Effector memory CD8-positive, alpha-beta T cell (primary cell): ENCODE results near the gene NDUFAF8.
"Not testable (repeated sequence)": the region's sequence is repeated elsewhere in the genome, so short reads cannot be mapped to it uniquely, and the experiment has no call there.

Source experiments
- ATAC-seq: fragments of 150-1000 bp; cut with Tn5 transposase; replicated peaks from 2 replicates; pipeline ENCODE4 v1.10.0; 2021; ENCODE audit warnings: mild to moderate bottlenecking, moderate library complexity
- DNase-seq, 3 experiments: peaks; one replicate each; pipeline ENCODE4 v3.0.0; 2021
- H3K27ac Mint-ChIP-seq, 2 donors: one replicate each; pipeline ENCODE4 v1.8.0; 2022; ENCODE audit warnings: mild to moderate bottlenecking in 2 of 2, mixed read lengths in 2 of 2, moderate library complexity in 2 of 2
- H3K27me3 Mint-ChIP-seq, 2 donors: one replicate each; pipeline ENCODE4 v1.8.0; 2022; ENCODE audit warnings: mixed read lengths in 2 of 2
- H3K36me3 Mint-ChIP-seq: one replicate; pipeline ENCODE4 v1.8.0; 2022; ENCODE audit warnings: mild to moderate bottlenecking, moderate library complexity, mixed read lengths; ENCODE audit not compliant: insufficient read depth
- H3K4me1 Mint-ChIP-seq, 2 donors: one replicate each; pipeline ENCODE4 v1.8.0; 2022; ENCODE audit warnings: low read depth in 2 of 2, mixed read lengths in 2 of 2
- H3K4me3 Mint-ChIP-seq, 2 donors: one replicate each; pipeline ENCODE4 v1.8.0; 2022; ENCODE audit warnings: mild to moderate bottlenecking in 2 of 2, mixed read lengths in 2 of 2, moderate library complexity in 2 of 2
- H3K9me3 Mint-ChIP-seq, 2 donors: one replicate each; pipeline ENCODE4 v1.8.0; 2022; ENCODE audit warnings: mixed read lengths in 2 of 2

NDUFAF8 gene

GRCh38 chr17:81222620-81222905, 16.6 kb upstream of the NDUFAF8 start:
- DNase-seq (no peak), ATAC-seq (no peak)
- H3K36me3 Mint-ChIP-seq, result peaks cover 8% of the 10 kb centered on the region
- no peaks in the 10 kb centered on the region for H3K27me3 Mint-ChIP-seq
- H3K9me3 Mint-ChIP-seq, result no peaks in the 10 kb centered on the region
- H3K4me3 Mint-ChIP-seq, result peak overlapping the region; percentile 75 to 81
- H3K4me1 Mint-ChIP-seq, result peaks cover 10 to 16% of the 10 kb centered on the region in 2 donors
- no peak overlapping the region for H3K27ac Mint-ChIP-seq

- Mint-ChIP-seq H3K27me3 (no peaks in the 10 kb centered on the region), H3K4me1 (peaks cover 16 to 19% of the 10 kb centered on the region in 2 donors), H3K4me3 (peak within 1 kb of the TSS; percentile 75 to 81), H3K36me3 (peaks cover 8% of the 10 kb centered on the region), H3K27ac (peak within 1 kb of the TSS; percentile 13 to 59), H3K9me3 (no peaks in the 10 kb centered on the region)
- ATAC-seq (peak; percentile 95), DNase-seq (peak; percentile 98 to 99 (median 98))
Measured at GRCh38 chr17:81222906-81223761, 16.0 kb upstream of the NDUFAF8 start, which contains the start of gene CEP131. TSS of gene CEP131 (minus strand) at chr17:81222965. CDS start at chr17:81220056, 2,909 bp downstream.

- Mint-ChIP-seq H3K27ac (peak overlapping the region; percentile 13 to 59), H3K4me1 (peaks cover 18 to 19% of the 10 kb centered on the region in 2 donors), H3K27me3 (no peaks in the 10 kb centered on the region), H3K9me3 (no peaks in the 10 kb centered on the region), H3K4me3 (peak overlapping the region; percentile 75 to 81), H3K36me3 (peaks cover 8% of the 10 kb centered on the region)
- ATAC-seq (no peak), DNase-seq (no peak)
Measured at GRCh38 chr17:81223762-81224130, 15.4 kb upstream of the NDUFAF8 start.

GRCh38 chr17:81227630-81228029, 11.5 kb upstream of the NDUFAF8 start:
- H3K9me3 Mint-ChIP-seq, H3K4me3 Mint-ChIP-seq, H3K27me3 Mint-ChIP-seq, DNase-seq, ATAC-seq, H3K27ac Mint-ChIP-seq: not testable (repeated sequence)
- Mint-ChIP-seq H3K36me3 (peaks cover 12% of the 10 kb centered on the region), H3K4me1 (peaks cover 14 to 25% of the 10 kb centered on the region in 2 donors)

- no peak overlapping the region for H3K4me3 Mint-ChIP-seq
- ATAC-seq, result peak; percentile 35
- no peaks in the 10 kb centered on the region for H3K27me3 Mint-ChIP-seq
- H3K27ac Mint-ChIP-seq, result no peak overlapping the region
- H3K9me3 Mint-ChIP-seq, result no peaks in the 10 kb centered on the region
- H3K4me1 Mint-ChIP-seq, result peaks cover 12 to 24% of the 10 kb centered on the region in 2 donors
- no peak for DNase-seq
- H3K36me3 Mint-ChIP-seq, result peaks cover 12% of the 10 kb centered on the region
Measured at GRCh38 chr17:81228420-81228819, 10.7 kb upstream of the NDUFAF8 start.

- H3K36me3 Mint-ChIP-seq, result peaks cover 12% of the 10 kb centered on the region
- H3K27ac Mint-ChIP-seq, result no peak overlapping the region
- DNase-seq (no peak), ATAC-seq (no peak)
- H3K27me3 Mint-ChIP-seq, result no peaks in the 10 kb centered on the region
- peaks cover 7 to 18% of the 10 kb centered on the region in 2 donors for H3K4me1 Mint-ChIP-seq
- H3K4me3 Mint-ChIP-seq, result no peak overlapping the region
- no peaks in the 10 kb centered on the region for H3K9me3 Mint-ChIP-seq
Measured at GRCh38 chr17:81228834-81229665, 10.1 kb upstream of the NDUFAF8 start.

GRCh38 chr17:81229666-81229920, 9.5 kb upstream of the NDUFAF8 start:
- H3K36me3 Mint-ChIP-seq, result peaks cover 18% of the 10 kb centered on the region
- no peaks in the 10 kb centered on the region for H3K27me3 Mint-ChIP-seq
- H3K27ac Mint-ChIP-seq, result no peak overlapping the region
- H3K4me1 Mint-ChIP-seq, result peaks cover 8 to 18% of the 10 kb centered on the region in 2 donors
- ATAC-seq (no peak), DNase-seq (no peak)
- no peak overlapping the region for H3K4me3 Mint-ChIP-seq
- H3K9me3 Mint-ChIP-seq, result no peaks in the 10 kb centered on the region

GRCh38 chr17:81230043-81230820, 8.9 kb upstream of the NDUFAF8 start:
- Mint-ChIP-seq H3K4me1 (peaks cover 14 to 24% of the 10 kb centered on the region in 2 donors), H3K4me3 (no peak overlapping the region)

GRCh38 chr17:81231121-81231645, 7.9 kb upstream of the NDUFAF8 start:
- no peak overlapping the region for H3K27ac Mint-ChIP-seq
- peaks cover 24% of the 10 kb centered on the region for H3K36me3 Mint-ChIP-seq
- H3K27me3 Mint-ChIP-seq, result no peaks in the 10 kb centered on the region
- ATAC-seq, result no peak
- H3K9me3 Mint-ChIP-seq, result no peaks in the 10 kb centered on the region
- H3K4me1 Mint-ChIP-seq, result peaks cover 23 to 24% of the 10 kb centered on the region in 2 donors
- no peak for DNase-seq
- H3K4me3 Mint-ChIP-seq, result no peak overlapping the region

More at GRCh38 chr17:81230043-81230820, 8.9 kb upstream of the NDUFAF8 start:
- ATAC-seq, result no peak
- Mint-ChIP-seq H3K27me3 (no peaks in the 10 kb centered on the region), H3K36me3 (peaks cover 23% of the 10 kb centered on the region), H3K27ac (no peak overlapping the region), H3K9me3 (no peaks in the 10 kb centered on the region)
- no peak for DNase-seq

- H3K36me3 Mint-ChIP-seq, result peaks cover 24% of the 10 kb centered on the region
- peaks cover 23 to 25% of the 10 kb centered on the region in 2 donors for H3K4me1 Mint-ChIP-seq
- DNase-seq, result no peak
- no peak for ATAC-seq
- H3K4me3 Mint-ChIP-seq, result no peak overlapping the region
- no peaks in the 10 kb centered on the region for H3K9me3 Mint-ChIP-seq
- no peak overlapping the region for H3K27ac Mint-ChIP-seq
- no peaks in the 10 kb centered on the region for H3K27me3 Mint-ChIP-seq
Measured at GRCh38 chr17:81231766-81232581, 7.1 kb upstream of the NDUFAF8 start.

- H3K27me3 Mint-ChIP-seq, result no peaks in the 10 kb centered on the region
- peaks cover 27% of the 10 kb centered on the region in 2 donors for H3K4me1 Mint-ChIP-seq
- H3K36me3 Mint-ChIP-seq, result peaks cover 27% of the 10 kb centered on the region
- no peak overlapping the region for H3K27ac Mint-ChIP-seq
- no peaks in the 10 kb centered on the region for H3K9me3 Mint-ChIP-seq
- H3K4me3 Mint-ChIP-seq, result no peak overlapping the region
- ATAC-seq (no peak), DNase-seq (no peak)
Measured at GRCh38 chr17:81232616-81233241, 6.4 kb upstream of the NDUFAF8 start.

GRCh38 chr17:81233316-81233715, 5.8 kb upstream of the NDUFAF8 start:
- H3K27ac Mint-ChIP-seq, result no peak overlapping the region
- peaks cover 25 to 28% of the 10 kb centered on the region in 2 donors for H3K4me1 Mint-ChIP-seq
- H3K27me3 Mint-ChIP-seq, result no peaks in the 10 kb centered on the region
- no peak for DNase-seq
- ATAC-seq, result no peak
- no peak overlapping the region for H3K4me3 Mint-ChIP-seq
- H3K36me3 Mint-ChIP-seq, result peaks cover 27% of the 10 kb centered on the region
- H3K9me3 Mint-ChIP-seq, result no peaks in the 10 kb centered on the region
